GM19238 (cell line): ENCODE measurements around the gene MLH1.
"Not testable (repeated sequence)": the region's sequence is repeated elsewhere in the genome, so short reads cannot be mapped to it uniquely, and the experiment has no call there.

ENCODE experiments used
- DNase-seq: peaks from one replicate; pipeline ENCODE4 v3.0.0; 2011; ENCODE audit warnings: low spot score; ENCODE audit not compliant: insufficient read length

MLH1 gene

GRCh38 chr3:36993326-36994283 is at the start of gene MLH1:
Gene MLH1, plus strand, starts transcription at chr3:36993518. Its CDS starts 30 bp downstream, at chr3:36993548.
- DNase-seq = peak; percentile 70

- no peak for DNase-seq
Observed at GRCh38 chr3:36943601-36944000, 49.7 kb upstream of the MLH1 start.

GRCh38 chr3:36944012-36944640 is 49.2 kb upstream of the MLH1 start:
- peak; percentile 57 for DNase-seq

GRCh38 chr3:36944641-36945270 is 48.6 kb upstream of the MLH1 start, which contains the start of gene TRANK1:
Gene TRANK1, minus strand, starts transcription at chr3:36945054. Its CDS starts 245 bp downstream, at chr3:36944809.
- peak; percentile 63 for DNase-seq

GRCh38 chr3:36945333-36945980 is 47.9 kb upstream of the MLH1 start:
- no peak for DNase-seq

GRCh38 chr3:36947814-36948213 is 45.5 kb upstream of the MLH1 start:
- not testable (repeated sequence) for DNase-seq

GRCh38 chr3:36954452-36955134 is 38.7 kb upstream of the MLH1 start:
- no peak for DNase-seq

- no peak for DNase-seq
Observed at GRCh38 chr3:36956155-36956554, 37.2 kb upstream of the MLH1 start.

GRCh38 chr3:36957063-36957462 is 36.3 kb upstream of the MLH1 start:
- no peak for DNase-seq

GRCh38 chr3:36957862-36958686 is 35.2 kb upstream of the MLH1 start:
- DNase-seq = no peak

- DNase-seq = no peak
Observed at GRCh38 chr3:36959821-36960220, 33.5 kb upstream of the MLH1 start.

- DNase-seq = no peak
Observed at GRCh38 chr3:36960502-36960901, 32.8 kb upstream of the MLH1 start.

- DNase-seq = not testable (repeated sequence)
Observed at GRCh38 chr3:36963008-36963407, 30.3 kb upstream of the MLH1 start.

- DNase-seq = no peak
Observed at GRCh38 chr3:36964331-36964730, 29.0 kb upstream of the MLH1 start.

- DNase-seq = no peak
Observed at GRCh38 chr3:36964817-36965216, 28.5 kb upstream of the MLH1 start.

- no peak for DNase-seq
Observed at GRCh38 chr3:36965440-36965839, 27.9 kb upstream of the MLH1 start.

- DNase-seq = no peak
Observed at GRCh38 chr3:36969085-36969484, 24.2 kb upstream of the MLH1 start.

- DNase-seq = peak; percentile 58
Observed at GRCh38 chr3:36969540-36970432, 23.5 kb upstream of the MLH1 start.

GRCh38 chr3:36972163-36972562 is 21.2 kb upstream of the MLH1 start:
- no peak for DNase-seq
